NOMO-1 treated with DMSO at 0.1 percent for 48 hours (cell line): ENCODE results near the gene NSUN2.

Source experiments
- DNase-seq: peaks from one replicate; lab custom pipeline; 2025; ENCODE audit not compliant: unreplicated experiment; lab: John Stamatoyannopoulos, UW

Gene NSUN2

GRCh38 chr5:6645571-6646362 lies 12.9 kb upstream of the NSUN2 start:
- DNase-seq: peak; percentile 100

DNA sequence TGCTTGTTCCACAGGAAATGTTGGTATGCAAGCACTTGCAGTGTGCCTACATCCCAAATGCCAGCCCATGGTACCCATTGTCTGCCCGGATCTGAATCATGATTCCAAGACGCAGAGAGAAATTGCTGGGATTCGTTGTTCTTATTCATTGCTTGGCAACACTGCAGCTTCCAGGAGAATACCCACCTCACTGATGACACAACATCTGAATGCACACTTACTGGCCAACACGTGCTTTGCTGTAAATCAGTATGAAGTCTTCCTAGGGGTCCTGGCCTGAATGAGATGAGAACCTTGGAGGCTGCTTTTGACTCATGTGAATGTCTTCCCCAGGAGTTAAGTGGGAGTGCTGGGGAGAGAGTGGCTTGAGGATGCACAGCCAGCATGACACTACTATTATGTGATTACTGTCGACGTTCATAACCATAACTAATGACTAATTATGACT lies 12.0 kb upstream of the NSUN2 start:
- no peak for DNase-seq

DNA sequence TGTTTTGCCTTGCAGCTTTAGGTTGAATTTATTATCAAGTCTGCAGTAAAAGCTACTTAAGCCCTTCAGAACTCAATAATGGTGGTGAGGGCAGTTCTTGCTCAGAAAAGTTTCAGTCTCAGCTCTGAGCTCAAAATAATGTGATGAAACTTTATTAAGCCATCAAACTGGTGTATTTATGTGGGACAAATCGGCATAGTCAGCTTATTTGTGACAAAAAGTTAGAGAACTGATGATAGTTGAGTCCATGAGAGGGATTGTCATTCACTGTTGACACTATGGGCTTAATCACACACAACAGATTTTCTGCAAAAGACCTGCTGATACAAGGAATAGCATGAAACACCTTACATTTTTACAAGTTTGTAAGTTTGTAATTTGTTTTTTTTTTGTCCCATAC lies 9.8 kb upstream of the NSUN2 start:
- no peak for DNase-seq

DNA sequence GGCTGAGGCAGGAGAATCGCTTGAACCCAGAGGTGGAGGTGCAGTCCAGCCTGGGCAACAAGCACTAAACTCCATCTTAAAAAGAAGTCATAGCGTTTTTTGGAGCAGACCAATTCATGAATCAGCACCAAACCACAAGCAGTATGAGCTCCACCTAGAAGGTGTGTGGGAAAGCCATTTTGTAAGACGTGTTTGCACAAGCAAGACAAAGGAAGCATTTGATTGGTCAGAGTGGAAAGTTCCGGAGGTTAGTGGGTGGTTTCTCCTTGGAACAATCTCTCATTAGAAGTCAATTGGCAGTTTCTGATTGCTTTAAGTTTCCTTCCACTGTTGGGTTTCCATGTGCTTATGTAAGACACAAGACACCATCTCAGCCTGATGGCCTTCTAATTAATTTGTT lies 5.4 kb upstream of the NSUN2 start:
- peak; percentile 87 for DNase-seq

- no peak for DNase-seq
Measured at GRCh38 chr5:6637590-6637989, 4.7 kb upstream of the NSUN2 start.

GRCh38 chr5:6637022-6637421 lies 4.2 kb upstream of the NSUN2 start:
- no peak for DNase-seq

- DNase-seq: no peak
Measured at GRCh38 chr5:6636293-6636692, 3.4 kb upstream of the NSUN2 start.

DNA sequence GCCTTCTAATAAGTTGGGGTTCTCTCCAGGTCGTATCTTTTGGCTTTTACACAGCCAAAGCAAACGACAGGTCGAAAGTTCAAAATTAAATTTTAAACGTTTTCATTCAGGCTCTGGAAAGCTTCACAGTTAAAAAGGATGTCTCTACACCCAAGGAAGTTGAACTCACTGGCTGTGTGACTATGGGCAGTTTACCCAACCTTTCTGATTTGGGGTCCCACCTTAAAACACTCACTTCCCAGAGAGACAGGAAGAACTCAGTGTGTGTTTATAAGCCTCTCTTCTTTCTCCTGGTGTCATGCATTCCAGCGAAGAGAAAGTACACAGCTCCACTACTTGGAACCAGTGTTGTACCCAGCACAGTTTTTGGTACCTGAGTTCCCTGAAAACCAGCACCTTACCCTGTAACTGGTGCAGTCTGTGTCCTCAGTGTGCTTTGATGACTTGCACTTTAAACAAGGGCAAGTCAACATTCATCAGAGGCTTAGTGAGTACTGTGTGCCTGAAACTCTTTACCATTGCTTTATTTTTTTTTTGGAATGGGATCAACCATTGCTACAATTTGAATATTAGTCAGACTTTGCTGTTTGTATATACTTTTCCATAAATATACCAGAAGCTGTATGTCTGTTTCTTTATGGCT lies 2.1 kb upstream of the NSUN2 start:
- no peak for DNase-seq

DNA sequence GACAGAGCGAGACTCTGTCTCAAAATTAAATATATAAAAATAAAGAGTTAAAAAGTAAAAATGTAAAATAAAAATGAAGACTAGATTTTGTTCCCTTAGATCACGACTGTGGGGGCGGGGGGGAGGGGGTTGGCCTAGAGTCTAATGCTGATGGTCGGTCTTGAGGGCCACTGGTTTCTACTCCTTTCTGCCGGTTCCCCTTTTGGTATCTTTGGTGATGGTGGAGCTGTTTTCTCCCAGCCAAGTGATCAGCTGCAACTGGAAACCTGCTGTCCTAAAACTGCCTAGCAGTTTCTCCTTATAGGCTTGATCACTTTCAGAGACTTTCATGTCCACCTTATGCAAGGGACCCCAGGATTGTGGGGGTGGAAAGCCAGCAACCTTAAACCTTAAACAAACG lies 1.5 kb upstream of the NSUN2 start:
- DNase-seq: peak; percentile 83

GRCh38 chr5:6633469-6634245 lies 813 bp upstream of the NSUN2 start:
- DNase-seq: peak; percentile 44

GRCh38 chr5:6632324-6632887 lies 438 bp downstream of the NSUN2 start:
- peak; percentile 56 for DNase-seq

- DNase-seq: peak; percentile 26
Measured at GRCh38 chr5:6631441-6631840, 1.4 kb downstream of the NSUN2 start.

GRCh38 chr5:6626508-6626907 lies 6.3 kb downstream of the NSUN2 start:
- DNase-seq: no peak

DNA sequence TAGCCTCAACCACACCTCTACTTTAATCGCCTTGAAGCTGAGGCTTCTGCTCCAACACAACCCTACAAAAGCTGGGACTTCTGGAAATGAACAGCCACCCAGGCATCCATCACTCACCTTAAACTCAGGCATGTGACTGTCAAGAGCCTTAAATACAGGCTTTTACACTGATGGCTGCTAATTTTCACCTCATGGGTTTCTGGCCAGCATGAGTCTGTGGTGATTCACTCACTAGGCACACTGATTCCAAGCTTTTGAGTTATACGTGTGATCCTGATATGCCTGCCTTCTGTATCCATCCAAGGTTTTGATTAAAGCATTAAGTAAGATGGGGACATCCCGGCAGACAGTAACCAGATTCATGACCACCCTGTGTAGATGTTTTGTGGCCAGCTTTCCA lies 8.9 kb downstream of the NSUN2 start:
- DNase-seq: no peak

DNA sequence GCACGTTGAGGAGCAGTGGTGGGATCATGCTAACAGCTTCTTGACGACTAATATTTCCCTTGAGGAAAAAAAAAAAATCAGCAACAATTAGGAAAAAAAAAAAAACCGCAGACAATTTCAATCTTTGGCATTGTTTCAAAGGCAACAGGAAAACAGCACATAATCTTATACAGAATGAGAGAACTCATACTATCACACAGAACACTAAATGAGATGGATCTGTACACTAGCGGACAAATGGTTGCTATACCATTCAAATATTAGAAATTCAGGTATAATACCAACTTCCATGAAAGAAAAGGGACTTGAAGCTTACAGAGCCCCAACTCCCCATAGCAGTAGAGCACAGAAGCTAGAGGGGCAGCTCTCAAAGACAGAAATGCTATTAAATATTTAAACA lies 9.6 kb downstream of the NSUN2 start:
- no peak for DNase-seq

- no peak for DNase-seq
Measured at GRCh38 chr5:6616632-6617031, 16.2 kb downstream of the NSUN2 start.

GRCh38 chr5:6615034-6615815 lies 17.6 kb downstream of the NSUN2 start:
- DNase-seq: no peak

GRCh38 chr5:6611334-6612256 lies 21.2 kb downstream of the NSUN2 start:
- DNase-seq: no peak

GRCh38 chr5:6608016-6608415 lies 24.8 kb downstream of the NSUN2 start:
- no peak for DNase-seq

GRCh38 chr5:6607559-6607936 lies 25.3 kb downstream of the NSUN2 start:
- DNase-seq: no peak
